D341Med (cell line): ENCODE results near the gene NEURL3.

ENCODE experiments used
- DNase-seq: peaks from one replicate; pipeline ENCODE4 v3.0.0; 2012; ENCODE audit warnings: low spot score

The NEURL3 gene

DNA sequence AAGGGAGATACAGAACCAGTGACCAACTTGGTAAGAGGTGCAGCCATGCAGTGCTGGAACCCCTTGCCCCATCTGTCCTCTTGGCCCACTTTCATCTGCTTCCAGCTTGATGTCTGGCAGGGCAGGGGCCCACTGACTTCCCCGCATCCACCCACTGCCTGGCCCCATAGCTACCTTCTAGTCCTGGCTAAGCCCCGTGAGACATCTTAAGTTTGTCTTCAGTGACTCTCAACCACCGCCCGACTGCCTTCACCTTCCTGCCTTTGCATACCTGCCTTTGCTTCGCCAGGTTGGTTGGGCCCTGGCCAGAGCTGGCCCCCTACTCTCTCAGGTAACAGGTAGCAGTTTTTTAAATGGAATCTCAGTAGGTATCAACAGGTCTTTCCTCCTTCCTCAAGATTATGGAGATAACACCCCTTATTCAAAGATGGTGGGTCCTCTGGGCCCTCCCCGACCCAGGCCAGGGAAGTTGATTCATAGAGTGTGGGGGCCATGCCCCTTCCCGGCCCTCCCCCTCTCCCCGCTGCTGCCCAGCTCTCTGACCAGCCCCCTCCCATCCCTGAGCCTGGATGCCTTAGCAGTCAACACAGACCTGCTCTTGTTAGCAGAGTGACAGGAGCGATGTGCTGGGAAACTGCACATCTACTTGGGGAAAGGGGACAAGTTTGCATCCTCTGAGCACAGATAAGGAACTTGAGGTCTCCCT lies 34.2 kb upstream of the NEURL3 start:
- DNase-seq = no peak

DNA sequence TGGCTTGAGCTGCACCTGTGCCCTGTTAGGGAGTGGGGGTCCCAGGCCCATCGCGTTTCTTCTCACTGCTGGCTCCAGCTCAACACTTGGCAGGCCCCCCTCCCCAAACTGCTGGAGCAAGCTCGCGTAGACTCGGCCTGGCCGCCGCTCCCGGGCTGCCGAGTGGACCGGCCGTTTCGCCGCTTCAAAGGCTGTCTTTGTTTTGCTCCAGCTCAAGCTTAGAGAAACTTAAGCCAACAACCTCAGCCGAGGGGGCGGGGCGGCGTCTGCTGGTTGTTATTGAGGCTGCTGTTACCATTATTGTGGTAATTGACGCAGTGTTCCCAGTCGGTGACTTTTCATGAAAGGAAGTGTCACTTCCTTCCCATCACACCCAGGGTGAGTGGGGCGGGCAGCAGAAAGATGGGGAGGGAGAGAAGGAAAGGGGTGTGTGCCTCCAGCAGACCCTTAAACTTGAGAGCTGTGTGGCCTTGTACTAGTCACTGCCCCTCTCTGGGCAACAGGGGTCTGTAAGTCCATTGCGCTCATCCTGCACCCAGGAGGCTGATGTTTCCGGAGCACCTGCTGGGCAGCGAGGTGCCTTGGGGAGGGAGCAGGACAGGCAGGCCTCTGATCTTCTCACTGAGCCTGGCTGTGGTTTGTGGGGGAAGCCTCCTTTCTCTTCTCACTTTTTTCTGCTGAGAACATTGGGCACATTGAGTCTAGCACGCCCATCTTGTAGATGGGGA lies 33.5 kb upstream of the NEURL3 start:
- no peak for DNase-seq

GRCh38 chr2:96537734-96538486 lies 32.8 kb upstream of the NEURL3 start:
- DNase-seq = no peak

DNA sequence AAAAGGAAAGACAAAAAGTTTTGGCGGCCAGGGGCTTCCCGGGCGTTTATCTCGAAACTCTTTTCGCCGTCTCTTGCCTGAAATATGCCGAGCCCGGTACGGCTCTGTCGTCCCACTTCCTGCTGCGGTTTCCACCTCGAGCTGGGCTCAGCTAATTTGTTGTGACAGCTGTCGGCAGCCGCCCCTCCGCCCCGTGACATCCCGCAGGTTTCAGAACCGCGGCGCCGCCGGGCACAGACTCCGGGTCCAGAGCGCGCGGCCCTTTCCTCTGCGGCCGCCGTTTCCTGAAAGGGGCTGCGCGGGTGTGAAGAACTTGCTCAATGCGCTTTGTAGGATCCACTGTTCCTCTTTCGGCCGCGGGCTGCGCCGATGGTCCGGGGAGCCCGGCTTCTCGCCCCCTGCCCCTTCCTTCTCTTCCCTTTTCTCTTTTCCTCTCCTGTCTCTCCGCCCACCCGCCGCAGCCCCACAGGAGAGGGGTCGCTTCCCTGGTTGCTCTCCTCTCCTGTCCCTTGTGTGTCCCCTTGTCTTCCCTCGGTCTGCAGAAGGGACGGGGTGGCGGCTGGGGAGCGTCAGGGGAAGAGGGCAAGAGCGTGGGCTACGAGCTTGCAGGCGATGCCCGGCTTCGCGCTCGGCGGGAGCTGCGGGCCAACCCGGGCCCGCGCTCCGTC lies 32.0 kb upstream of the NEURL3 start:
- DNase-seq = peak; percentile 51

DNA sequence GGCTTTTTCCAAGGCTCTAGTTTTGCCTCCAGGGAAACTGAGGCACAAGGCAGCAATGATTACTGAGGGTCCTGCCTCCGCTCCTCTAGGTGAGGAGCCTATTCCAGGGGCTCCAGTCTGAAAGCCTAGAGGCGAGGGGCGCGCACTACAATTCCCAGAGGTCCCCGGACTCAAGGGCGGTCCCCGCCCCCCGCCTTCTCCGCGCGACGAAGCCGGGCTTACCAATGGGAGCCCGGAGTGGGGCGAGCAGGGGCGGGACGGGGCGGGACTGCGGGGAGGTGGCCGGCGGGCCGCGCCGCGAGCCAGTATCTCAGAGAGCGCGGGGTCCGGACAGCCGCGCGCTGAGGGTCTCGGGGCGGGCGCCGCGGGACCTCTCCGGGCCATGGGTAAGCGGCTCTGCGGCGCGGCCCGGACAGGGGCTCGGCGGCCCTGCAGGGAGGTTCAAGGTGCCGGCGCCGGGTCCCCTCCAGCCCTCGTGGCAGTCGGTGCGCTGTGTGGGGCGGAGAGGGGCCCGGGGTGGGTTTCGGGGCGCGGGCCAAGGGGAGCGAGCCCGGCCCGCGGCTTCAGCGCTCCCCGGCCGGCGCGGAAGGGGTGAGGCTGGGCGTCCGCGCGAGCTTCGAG lies 31.4 kb upstream of the NEURL3 start, which contains the start of gene ARID5A:
TSS of gene ARID5A (plus strand) at position 308 of the 621 bp plus-strand sequence. CDS start at position 383, 75 bp downstream.
- peak; percentile 93 for DNase-seq

DNA sequence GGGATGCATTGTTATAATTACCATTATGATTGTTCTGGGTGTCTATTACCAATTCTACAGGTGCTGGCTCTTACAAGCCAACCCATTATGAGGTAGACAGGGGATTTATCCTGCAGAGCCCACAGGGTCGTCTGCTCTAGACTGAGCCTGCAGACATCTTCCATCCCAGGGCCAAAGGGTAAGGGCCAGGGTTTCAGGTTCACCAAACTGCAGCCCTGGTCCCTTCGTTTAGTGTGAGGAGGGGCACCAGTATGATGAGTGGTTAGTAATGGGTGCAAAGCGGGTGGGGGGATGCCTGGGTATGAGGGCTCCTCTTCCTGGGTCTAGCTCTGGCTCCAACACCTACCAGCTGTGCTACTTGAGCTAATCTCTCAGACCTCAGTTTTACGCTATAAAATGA lies 30.2 kb upstream of the NEURL3 start:
- DNase-seq = no peak

DNA sequence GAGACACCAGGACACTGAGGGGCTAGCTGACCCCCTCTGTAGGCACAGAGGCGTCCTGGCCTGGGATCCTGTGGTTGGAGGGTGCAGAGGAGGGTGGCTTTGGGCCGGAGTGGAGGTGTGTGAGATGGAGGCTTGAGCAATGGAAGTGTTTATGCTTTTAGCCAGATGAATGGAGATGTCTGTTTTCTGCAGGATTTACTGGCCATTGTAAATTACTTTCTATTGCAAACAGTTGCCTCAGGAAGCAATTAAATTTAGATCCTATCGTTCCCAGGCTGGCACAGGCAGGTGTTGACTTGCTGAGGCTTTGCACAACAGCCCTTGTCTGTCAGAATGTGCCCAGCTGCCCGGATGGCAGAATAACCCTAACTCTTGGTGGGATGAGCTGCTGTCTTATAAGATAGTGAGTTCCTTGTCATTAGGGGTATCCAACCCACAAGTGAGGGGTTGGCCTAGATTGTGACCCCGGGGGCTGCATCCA lies 29.6 kb upstream of the NEURL3 start:
- no peak for DNase-seq

- DNase-seq = no peak
Measured at GRCh38 chr2:96534141-96534540, 29.0 kb upstream of the NEURL3 start.

DNA sequence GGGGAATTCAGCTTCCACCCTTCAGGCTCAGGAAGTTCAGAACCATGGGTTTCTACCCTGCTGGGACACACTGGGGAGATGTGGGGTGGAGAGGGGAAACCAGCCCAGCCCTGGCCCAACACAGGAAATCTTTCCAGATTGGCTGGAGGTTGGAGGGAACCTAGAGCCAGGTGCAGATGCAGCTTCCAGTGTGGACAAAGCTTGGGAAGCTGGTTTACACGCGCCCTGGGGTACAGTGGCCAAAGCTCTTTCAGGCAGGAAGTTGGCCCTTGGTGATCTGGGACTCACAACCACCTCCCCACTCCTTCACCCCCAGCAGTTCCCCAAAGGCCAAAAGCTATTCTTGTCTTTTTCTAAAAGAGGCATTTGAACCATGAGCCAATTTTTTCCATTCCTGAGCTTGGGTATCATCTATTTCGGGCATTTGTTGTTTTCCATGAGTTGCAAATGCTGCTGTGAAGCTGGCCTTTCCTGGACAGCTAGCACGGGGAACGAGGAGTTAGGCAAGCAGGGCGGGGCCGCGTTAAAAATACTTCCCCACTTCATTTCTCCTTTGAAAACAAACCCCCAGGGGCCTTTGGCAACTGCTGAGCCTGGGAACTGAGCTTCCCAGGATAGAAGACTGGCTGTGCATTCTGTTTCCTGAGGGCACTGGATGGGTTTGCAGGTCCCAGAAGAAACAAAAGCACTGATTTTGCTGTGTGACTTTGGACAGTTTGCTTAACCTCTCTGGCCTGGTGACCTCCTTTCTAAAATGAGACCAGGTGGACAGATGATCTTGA lies 28.3 kb upstream of the NEURL3 start:
- DNase-seq = no peak

GRCh38 chr2:96532641-96533291 lies 27.6 kb upstream of the NEURL3 start:
- no peak for DNase-seq

DNA sequence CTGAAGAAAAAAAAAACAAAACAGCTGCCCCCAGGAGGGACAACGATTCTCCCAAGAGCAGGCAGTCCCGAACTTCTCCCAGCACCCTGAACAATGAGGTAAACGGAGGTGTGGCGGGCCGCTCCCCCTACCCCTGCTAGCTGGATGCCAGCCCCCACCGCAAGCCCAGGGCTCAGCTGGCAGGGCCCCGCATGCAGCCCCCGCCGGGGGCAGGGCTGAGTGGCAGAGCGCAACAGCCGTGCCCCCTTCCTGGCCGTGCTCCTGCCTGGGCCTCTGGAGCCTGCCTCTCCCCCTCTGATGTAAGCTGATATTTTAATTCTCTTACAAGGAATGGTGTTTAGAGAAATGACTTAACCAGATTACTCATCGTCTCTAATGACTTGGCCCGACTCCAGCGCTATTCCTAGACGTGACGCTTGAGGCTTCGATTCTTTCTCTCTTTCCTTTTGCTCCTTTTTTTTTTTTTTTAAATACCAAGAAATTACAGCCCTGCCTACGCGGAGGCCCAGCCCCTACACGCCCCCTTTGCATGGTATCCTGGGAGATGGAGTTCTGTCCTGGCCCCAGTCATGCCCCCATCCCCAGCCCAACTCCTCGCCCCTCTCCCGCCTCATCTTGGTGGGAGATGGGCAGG lies 26.8 kb upstream of the NEURL3 start:
- DNase-seq = peak; percentile 87

GRCh38 chr2:96531366-96531765 lies 26.2 kb upstream of the NEURL3 start:
- DNase-seq = no peak

DNA sequence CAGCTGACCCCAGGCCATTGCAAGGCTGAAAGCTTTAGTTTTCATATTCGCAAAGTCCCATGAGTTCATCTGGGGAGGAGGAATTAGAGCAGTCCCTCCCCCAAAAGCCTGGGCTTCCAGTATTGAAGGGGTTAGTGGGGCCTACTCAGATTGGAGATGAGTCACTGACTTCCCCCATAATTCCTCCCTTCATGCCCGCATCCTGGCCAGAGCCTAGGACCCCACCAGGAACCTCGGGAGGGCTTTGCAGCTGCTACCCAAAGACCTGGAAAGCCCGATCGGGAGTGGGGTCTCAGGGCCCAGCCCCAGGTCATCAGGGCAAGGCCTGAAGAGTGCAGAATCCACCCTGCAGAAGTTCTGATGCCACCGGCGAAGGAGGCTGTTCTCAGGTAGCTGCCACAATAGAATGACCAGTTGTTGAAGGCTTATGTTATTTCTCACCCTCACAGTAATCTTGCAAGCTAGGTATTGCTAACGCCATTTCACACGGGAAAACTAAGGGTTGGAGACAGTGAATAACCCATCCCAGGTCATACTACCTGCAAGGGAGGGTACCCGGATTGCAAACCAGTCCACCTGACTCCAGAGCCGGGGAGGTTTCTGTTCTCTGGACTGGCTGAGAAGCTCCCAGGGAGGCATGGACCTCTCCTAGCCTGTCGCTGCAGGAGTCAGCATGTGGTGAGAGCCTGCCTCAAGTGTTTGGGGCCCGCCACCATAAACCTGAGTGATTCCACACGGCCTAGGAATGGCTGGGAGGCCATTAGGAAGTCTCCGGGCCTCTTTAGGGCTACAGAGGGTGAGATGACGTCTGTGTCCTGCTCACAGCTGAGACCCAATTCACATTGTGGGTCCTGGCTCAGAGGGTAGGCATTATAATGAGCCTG lies 25.6 kb upstream of the NEURL3 start:
- DNase-seq = no peak

DNA sequence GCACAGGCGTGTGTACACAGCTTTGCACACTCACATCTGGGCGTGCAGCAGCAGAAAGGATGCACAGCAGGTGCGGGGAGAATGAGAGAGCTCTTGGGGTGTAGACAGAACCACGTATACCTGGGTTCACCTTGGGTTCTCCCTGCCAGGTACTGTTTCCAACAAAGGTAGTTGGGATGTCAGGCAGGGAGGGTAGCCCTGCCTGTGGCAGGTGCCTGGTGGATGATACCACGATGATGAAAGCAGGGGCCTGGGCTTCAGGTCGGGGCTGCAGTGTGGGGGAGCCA lies 24.9 kb upstream of the NEURL3 start:
- no peak for DNase-seq

DNA sequence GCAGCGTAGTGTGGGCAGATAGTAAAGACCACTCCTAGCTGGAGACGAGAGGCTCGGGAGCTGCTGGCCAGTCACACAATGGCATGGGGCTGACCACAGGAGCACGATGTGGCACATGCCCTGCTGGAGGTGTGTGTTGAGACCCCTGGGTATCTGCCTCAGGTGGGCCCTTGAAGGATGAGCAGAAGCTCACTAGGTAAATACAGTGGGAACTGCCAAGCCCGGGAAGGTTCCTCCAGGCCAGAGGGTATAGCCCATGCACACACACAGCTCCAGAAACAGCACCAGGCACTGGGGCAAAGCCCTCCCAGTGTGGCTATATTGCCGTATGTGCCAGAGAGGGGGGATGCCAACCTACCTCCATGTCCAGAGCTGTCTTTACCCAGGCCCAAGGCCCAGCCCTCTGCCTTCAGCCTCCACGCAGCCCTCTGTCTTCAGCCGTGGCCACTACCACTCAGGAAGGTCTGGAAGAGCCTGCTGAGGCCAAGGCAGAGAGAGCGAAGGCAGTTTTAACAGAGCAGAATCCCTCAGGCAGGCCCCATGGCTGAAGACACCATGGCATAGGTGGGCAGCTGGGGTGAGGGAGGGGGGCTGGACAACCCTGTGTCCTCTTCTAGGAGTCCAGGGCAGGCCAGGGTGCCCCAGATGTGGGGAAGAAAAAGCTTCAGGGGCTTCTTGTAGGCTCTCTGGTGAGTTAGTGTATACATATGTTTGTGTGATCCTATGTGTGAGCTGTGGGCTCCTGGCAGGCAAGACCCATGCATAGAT lies 24.4 kb upstream of the NEURL3 start:
- DNase-seq = no peak

DNA sequence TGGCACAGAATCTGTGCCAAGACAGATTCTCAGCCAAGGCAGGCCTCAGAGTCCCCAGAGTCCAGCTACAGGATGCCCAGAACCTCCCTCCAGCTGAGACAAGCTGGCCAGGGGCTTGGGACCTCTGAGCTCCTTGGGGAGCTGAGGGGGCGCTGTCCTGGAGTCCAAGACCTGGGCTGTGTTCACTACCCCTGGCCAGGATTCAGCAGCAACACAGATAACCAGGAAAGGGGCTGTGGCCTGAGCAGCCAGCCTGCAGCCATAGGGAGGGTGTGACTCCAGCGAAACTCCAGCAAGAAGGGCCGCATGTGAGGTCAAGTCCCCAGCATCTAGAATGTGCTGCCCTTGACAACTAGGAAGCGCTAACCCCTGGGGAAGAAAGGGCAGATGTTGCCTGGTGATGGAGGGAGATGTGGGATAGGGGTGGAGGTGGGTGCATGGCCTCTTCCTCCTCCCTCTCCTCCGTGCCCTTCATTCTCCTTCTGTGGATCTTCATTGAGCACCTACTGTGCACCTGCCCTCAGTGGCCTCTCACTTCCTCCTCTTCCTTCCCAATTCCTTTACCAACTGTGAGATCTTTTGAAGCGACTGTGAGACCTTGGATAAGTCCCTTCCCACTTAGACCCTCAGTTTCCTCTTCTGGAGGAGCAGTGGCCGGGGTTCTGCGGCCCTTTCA lies 23.7 kb upstream of the NEURL3 start:
- DNase-seq = no peak

GRCh38 chr2:96528006-96528699 lies 23.0 kb upstream of the NEURL3 start:
- no peak for DNase-seq
